OCI-LY7 (cell line): ENCODE results near the gene PHYKPL. TPM values are rescaled to one million over a fixed set of nuclear protein-coding genes. Genes with fewer than 3 reads are reported as not detected.

Source experiments
- BruUV-seq: library from RNA; stranded (reverse); fragments of 400-500 nt; replicated peaks from 2 replicates; lab custom pipeline; 2021; lab: Mats Ljungman, UMichigan
- CTCF ChIA-PET: fragments of 300-600 bp; sonication (Branson Sonifier 250); formaldehyde crosslinking; loops from one replicate; lab custom pipeline; 2022; ENCODE audit warnings: antibody characterized with exemption; ENCODE audit not compliant: unreplicated experiment; lab: Charles Lee
- POLR2A ChIA-PET: fragments of 300-600 bp; sonication (Branson Sonifier 250); formaldehyde crosslinking; loops from one replicate; lab custom pipeline; 2022; ENCODE audit warnings: antibody characterized with exemption; lab: Charles Lee
- DNase-seq: peaks from one replicate; pipeline ENCODE4 v3.0.0-alpha.2; 2015; ENCODE audit warnings: low spot score
- H2AFZ ChIP-seq: fragments of 200-600 bp; sonication (generic), shearing (Covaris generic); 2 replicates; pipeline ENCODE4 v1.6.1; 2014; ENCODE audit warnings: mild to moderate bottlenecking, antibody characterized with exemption, low read length, moderate library complexity
- H3K27ac ChIP-seq: fragments of 200-600 bp; sonication (generic); 2 replicates; pipeline ENCODE4 v1.5.1; 2014; ENCODE audit warnings: mixed run types, low read depth, mild to moderate bottlenecking, moderate library complexity, low read length, inconsistent platforms; ENCODE audit not compliant: poor library complexity, severe bottlenecking
- H3K36me3 ChIP-seq: fragments of 200-600 bp; sonication (generic); 2 replicates; pipeline ENCODE4 v1.6.1; 2014; ENCODE audit warnings: mild to moderate bottlenecking, antibody characterized with exemption, low read length, moderate library complexity, mixed read lengths; ENCODE audit not compliant: insufficient read depth
- H3K4me1 ChIP-seq: fragments of 200-600 bp; sonication (generic); 2 replicates; pipeline ENCODE4 v1.5.1; 2014; ENCODE audit warnings: mild to moderate bottlenecking, low read length; ENCODE audit not compliant: insufficient read depth, poor library complexity, severe bottlenecking
- H3K4me2 ChIP-seq: fragments of 200-600 bp; sonication (generic); 2 replicates; pipeline ENCODE4 v1.6.1; 2014; ENCODE audit warnings: mild to moderate bottlenecking, low read length
- H3K4me3 ChIP-seq: fragments of 200-600 bp; sonication (generic); 2 replicates; pipeline ENCODE4 v1.5.1; 2014; ENCODE audit warnings: mild to moderate bottlenecking, low read depth, low read length; ENCODE audit not compliant: poor library complexity, severe bottlenecking
- H3K79me2 ChIP-seq: fragments of 200-600 bp; sonication (generic); 2 replicates; pipeline ENCODE4 v1.6.1; 2016; ENCODE audit warnings: low read depth, mild to moderate bottlenecking, low read length, moderate library complexity, mixed read lengths; ENCODE audit not compliant: insufficient read depth
- H3K9me2 ChIP-seq: fragments of 200-600 bp; sonication (generic); 2 replicates; pipeline ENCODE4 v1.6.1; 2016; ENCODE audit warnings: mild to moderate bottlenecking, low read length, mixed read lengths; ENCODE audit not compliant: insufficient read depth
- H3K9me3 ChIP-seq: fragments of 200-600 bp; sonication (generic); 2 replicates; pipeline ENCODE4 v1.6.1; 2014; ENCODE audit warnings: mild to moderate bottlenecking, mixed run types, low read length, mixed read lengths
- H4K20me1 ChIP-seq: fragments of 200-600 bp; sonication (generic); 2 replicates; pipeline ENCODE4 v1.6.1; 2014; ENCODE audit warnings: mild to moderate bottlenecking, antibody characterized with exemption, low read length, moderate library complexity, mixed read lengths; ENCODE audit not compliant: insufficient read depth
- CTCF ChIP-seq: fragments of 200-600 bp; sonication (generic); conservative IDR thresholded peaks from 2 replicates; pipeline ENCODE4 v1.5.1; 2014; ENCODE audit warnings: mild to moderate bottlenecking, antibody characterized with exemption, low read length, moderate library complexity, mixed read lengths
- EZH2phosphoT487 ChIP-seq: fragments of 200-600 bp; sonication (generic); IDR thresholded peaks from 2 replicates; pipeline ENCODE4 v1.6.1; 2018; ENCODE audit warnings: low read depth, borderline replicate concordance, mild to moderate bottlenecking, mixed run types, antibody characterized with exemption, low read length, moderate library complexity, mixed read lengths
- intact Hi-C: fragments of 100-400 bp; cut with micrococcal nuclease; formaldehyde crosslinking; loops from one replicate; pipeline ENCODE4 v1.10.0; 2022; ENCODE audit not compliant: unreplicated experiment
- total RNA-seq, 2 experiments: library from RNA; depleted of rRNA in 1 of 2; stranded (reverse); fragments of >200 nt in 1 of 2; shearing (Covaris generic) in 1 of 2; gene quantifications; 2 replicates each; pipeline ENCODE4 v1.2.3, GENCODE V29; 2014 to 2022

The PHYKPL gene
- total RNA-seq, 2 experiments from 2014 or later, result 86.3 to 146 TPM

- peaks cover 55% of the 10 kb centered on the region for H4K20me1 ChIP-seq
- TF ChIP-seq EZH2phosphoT487, result no peak
- no peak for TF ChIP-seq CTCF
- H3K79me2 ChIP-seq, result peaks cover 62% of the 10 kb centered on the region
- BruUV-seq, result no TSS peak
- H3K4me3 ChIP-seq, result peak overlapping the region; percentile 99
- intact Hi-C loops, result no loop called here
- H3K36me3 ChIP-seq, result peaks cover 79% of the 10 kb centered on the region
- H3K9me2 ChIP-seq, result no peaks in the 10 kb centered on the region
- no peak for DNase-seq
- peak overlapping the region; percentile 99 for H3K4me2 ChIP-seq
- CTCF ChIA-PET, result no interaction called here
- POLR2A ChIA-PET, result interaction anchor here (0.7 to 1.5 kb wide), 4 partner anchors 8 to 25 kb away, joined by 3 to 4 read pairs (median 3); no protein-coding TSS in a partner anchor
- H3K4me1 ChIP-seq, result peaks cover 20% of the 10 kb centered on the region
- H3K9me3 ChIP-seq, result no peaks in the 10 kb centered on the region
- H3K27ac ChIP-seq, result peak overlapping the region; percentile 82
- H2AFZ ChIP-seq, result no peak overlapping the region
Measured at GRCh38 chr5:178207183-178207916, 25.3 kb downstream of the PHYKPL start.

- no peak overlapping the region for H2AFZ ChIP-seq
- H3K36me3 ChIP-seq, result peaks cover 70% of the 10 kb centered on the region
- peaks cover 20% of the 10 kb centered on the region for H3K4me1 ChIP-seq
- H3K4me2 ChIP-seq, result peak overlapping the region; percentile 99
- peak overlapping the region; percentile 82 for H3K27ac ChIP-seq
- H4K20me1 ChIP-seq, result peaks cover 55% of the 10 kb centered on the region
- H3K9me2 ChIP-seq, result no peaks in the 10 kb centered on the region
- no peak for DNase-seq
- ChIA-PET CTCF (no interaction called here), POLR2A (interaction anchor here (0.9 to 1.7 kb wide), 5 partner anchors 9 to 26 kb away, joined by 3 to 5 read pairs (median 4); no protein-coding TSS in a partner anchor)
- peaks cover 62% of the 10 kb centered on the region for H3K79me2 ChIP-seq
- intact Hi-C loops, result no loop called here
- TSS peak; percentile 49 for BruUV-seq
- no peaks in the 10 kb centered on the region for H3K9me3 ChIP-seq
- TF ChIP-seq EZH2phosphoT487 (no peak), CTCF (no peak)
- peak overlapping the region; percentile 99 for H3K4me3 ChIP-seq
Measured at GRCh38 chr5:178206166-178207101, 26.2 kb downstream of the PHYKPL start.
